Lower leg skin (tissue), 3 donors: ENCODE measurements around the gene NPIPB8.

Experiments
- CTCF ChIP-seq, 3 donors: fragments of 450-650 bp; IDR thresholded peaks; one replicate each; pipeline ENCODE4 v1.5.1; 2016; ENCODE audit warnings: antibody characterized with exemption in 3 of 3, mild to moderate bottlenecking in 3 of 3, moderate library complexity in 2 of 3
- POLR2A ChIP-seq, 2 donors: fragments of 450-650 bp; IDR thresholded peaks; one replicate each; pipeline ENCODE4 v1.6.1; 2016 to 2017; ENCODE audit warnings: antibody characterized with exemption in 2 of 2, mild to moderate bottlenecking in 1 of 2, moderate library complexity in 1 of 2

DNA sequence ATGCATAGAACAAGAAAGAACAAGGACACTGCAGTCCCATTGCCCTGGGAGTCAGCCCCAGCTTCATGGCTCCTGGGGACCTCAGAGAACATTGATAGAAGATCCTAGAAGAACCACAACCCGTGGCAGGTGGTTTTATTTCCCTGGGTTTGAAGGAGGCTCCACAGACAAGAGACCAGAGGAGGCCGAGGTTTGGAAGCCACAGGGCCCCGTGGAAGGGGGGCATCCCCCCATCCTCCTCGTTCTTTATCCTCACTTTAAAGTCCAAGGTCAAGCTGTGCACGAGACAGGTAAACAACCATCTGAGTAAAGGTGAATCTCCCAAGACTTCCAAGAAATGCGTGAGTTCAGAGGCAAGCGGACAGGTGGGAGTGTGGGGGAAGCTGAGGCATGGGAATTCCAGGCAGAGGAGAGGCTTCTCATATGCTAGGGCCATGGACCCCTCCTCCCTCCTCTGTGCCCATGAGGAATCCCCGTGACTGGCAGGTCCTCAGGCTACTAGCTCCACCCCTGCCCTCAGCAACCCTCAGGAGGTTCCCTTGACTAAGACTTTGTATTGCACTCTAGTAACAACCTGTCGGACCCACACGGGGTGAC, 27.2 kb upstream of the NPIPB8 start:
- no peak for TF ChIP-seq CTCF (IDR thresholded peaks at IDR 0.05)
- no peak for TF ChIP-seq POLR2A (IDR thresholded peaks at IDR 0.05)
